ENCODE results near the gene ITIH4.
A peak's percentile ranks its signal among the peaks of the same experiment; 100 is the strongest.

Gene ITIH4

DNA sequence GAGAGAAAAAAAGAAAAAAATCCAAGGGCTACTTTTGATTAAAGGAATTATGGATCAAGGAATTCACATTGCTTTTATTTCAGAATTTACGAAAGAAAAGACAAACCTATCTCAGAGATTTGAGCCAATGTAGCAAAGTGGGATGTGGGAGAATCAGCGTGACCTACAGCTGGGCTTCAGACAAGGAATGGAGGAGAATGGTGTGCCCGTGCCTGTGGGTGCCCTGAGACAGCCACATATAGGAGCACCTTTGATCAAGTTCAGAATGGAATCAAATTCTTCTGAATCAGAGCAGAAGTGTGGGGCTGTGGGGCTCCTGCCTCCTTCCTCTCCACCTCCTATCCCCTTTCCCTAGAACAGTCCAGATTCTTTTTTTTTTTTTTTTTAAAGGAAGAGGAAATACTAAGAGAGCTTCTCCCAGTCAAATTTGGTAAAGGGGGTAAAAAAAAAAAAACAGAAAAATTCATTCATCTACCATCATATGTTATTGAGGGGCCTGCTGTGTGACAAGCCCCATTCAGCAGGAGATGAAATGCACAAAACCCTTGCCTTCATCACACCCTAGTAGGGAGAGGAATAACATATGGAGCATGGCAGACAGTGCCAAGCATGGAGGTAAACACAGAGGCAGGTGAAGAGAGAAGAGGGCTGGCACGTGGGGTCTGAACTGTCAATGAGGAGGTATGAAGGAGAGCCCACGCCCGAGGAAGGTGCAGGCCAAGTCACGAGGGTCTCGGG, 29.4 kb upstream of the ITIH4 start:
- no peak for TF ChIP-seq CTCF (IDR thresholded peaks at IDR 0.05; ENCODE audit: extremely low read depth, missing control alignments)
- DNase-seq (ENCODE audit: low spot score) = no peak

DNA sequence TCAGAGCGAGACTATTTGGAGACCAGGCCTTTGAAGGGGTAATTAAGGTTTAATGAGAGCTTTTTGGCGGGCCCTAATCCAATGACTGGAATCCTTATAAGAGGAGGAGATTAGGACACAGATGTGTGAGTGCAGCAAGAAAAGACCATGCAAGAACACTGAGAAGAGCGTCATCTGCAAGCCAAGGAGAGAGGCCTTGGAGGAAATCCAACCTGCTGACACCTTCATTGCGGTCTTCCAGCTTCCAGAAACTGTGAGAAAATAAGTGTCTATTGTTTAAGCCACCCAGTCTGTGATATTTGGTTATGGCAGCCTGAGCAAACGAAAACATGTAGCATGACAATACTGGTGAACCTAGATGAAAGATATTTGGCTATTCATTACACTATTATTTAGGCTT, 27.4 kb upstream of the ITIH4 start:
- DNase-seq (ENCODE audit: low spot score) = no peak
- TF ChIP-seq CTCF (IDR thresholded peaks at IDR 0.05; ENCODE audit: extremely low read depth, missing control alignments) = no peak

DNA sequence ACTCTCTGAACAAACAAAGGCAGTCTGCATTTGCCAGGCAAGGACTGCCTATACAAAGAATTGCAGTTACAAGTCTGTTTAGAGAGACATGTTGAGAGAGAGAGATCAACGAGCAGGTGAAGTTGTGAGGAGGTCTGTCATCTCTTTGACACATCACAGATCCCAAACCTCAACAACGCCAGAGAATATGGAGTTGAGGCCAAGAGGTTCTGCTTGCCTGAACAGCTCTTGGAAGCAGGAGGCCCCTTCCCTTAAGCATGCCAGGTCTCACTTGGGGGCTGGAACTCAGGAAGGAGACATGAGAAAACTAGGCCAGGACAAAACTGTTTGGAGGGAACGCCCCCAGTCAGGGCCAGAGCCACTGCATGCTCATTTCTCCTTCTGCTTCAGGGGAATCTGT, 26.7 kb upstream of the ITIH4 start:
- no peak for TF ChIP-seq CTCF (IDR thresholded peaks at IDR 0.05; ENCODE audit: extremely low read depth, missing control alignments)
- no peak for DNase-seq (ENCODE audit: low spot score)

DNA sequence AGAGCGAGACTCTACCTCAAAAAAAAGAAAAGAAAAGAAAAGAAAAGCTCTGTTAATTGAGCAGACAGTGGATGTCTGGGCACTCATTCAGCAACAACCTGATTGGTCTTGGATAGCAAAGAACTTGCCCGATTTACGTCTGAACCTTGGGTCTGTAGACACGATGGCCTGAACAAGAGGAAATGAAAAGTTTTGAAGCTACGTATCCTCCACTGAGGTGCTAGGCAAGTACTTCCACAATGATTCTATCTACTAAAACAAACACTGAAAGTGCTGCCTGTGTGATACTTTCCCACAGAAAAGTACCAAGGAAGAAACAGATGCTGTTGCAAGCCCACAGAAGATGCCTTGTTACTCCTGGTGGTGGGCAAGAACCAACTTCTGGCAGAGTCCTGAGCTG, 26.2 kb upstream of the ITIH4 start:
- no peak for DNase-seq (ENCODE audit: low spot score)
- TF ChIP-seq CTCF (IDR thresholded peaks at IDR 0.05; ENCODE audit: extremely low read depth, missing control alignments) = no peak

GRCh38 chr3:52854013-52854412, 23.5 kb upstream of the ITIH4 start:
- no peak for TF ChIP-seq CTCF (IDR thresholded peaks at IDR 0.05; ENCODE audit: extremely low read depth, missing control alignments)
- no peak for DNase-seq (ENCODE audit: low spot score)

GRCh38 chr3:52852419-52852818, 21.9 kb upstream of the ITIH4 start:
- no peak for DNase-seq (ENCODE audit: low spot score)
- no peak for TF ChIP-seq CTCF (IDR thresholded peaks at IDR 0.05; ENCODE audit: extremely low read depth, missing control alignments)

- peak; percentile 60 for TF ChIP-seq CTCF (IDR thresholded peaks at IDR 0.05; ENCODE audit: extremely low read depth, missing control alignments)
- peak; percentile 68 for DNase-seq (ENCODE audit: low spot score)
Observed at GRCh38 chr3:52851348-52851747, 20.9 kb upstream of the ITIH4 start.
